Kidney capillary endothelial cell (primary cell): ENCODE measurements around the gene TTC24.

ENCODE experiments used
- DNase-seq: peaks from one replicate; pipeline ENCODE4 v3.0.0-alpha.2; 2018; ENCODE audit warnings: low spot score

Gene TTC24

DNA sequence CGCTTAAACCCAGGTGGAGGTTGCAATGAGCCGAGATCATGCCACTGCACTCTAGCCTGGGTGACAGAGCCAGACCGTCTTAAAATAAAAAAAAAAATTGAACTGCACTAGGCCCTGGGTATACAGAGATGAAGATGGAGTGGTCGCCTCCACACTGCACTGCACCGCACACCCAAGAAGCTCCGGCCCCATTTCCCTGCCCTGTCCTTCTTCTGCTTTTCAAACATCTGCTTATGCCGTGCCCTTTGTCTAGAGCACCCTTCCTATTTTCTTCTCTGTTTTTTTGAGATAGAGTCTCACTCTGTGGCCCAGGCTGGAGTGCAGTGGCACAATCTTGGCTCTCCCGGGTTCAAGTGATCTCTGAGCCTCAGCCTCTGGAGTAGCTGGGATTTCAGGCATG is 24.6 kb upstream of the TTC24 start:
- no peak for DNase-seq

GRCh38 chr1:156555715-156556114 is 23.8 kb upstream of the TTC24 start:
- DNase-seq = no peak

- no peak for DNase-seq
Observed at GRCh38 chr1:156556354-156556753, 23.2 kb upstream of the TTC24 start.

DNA sequence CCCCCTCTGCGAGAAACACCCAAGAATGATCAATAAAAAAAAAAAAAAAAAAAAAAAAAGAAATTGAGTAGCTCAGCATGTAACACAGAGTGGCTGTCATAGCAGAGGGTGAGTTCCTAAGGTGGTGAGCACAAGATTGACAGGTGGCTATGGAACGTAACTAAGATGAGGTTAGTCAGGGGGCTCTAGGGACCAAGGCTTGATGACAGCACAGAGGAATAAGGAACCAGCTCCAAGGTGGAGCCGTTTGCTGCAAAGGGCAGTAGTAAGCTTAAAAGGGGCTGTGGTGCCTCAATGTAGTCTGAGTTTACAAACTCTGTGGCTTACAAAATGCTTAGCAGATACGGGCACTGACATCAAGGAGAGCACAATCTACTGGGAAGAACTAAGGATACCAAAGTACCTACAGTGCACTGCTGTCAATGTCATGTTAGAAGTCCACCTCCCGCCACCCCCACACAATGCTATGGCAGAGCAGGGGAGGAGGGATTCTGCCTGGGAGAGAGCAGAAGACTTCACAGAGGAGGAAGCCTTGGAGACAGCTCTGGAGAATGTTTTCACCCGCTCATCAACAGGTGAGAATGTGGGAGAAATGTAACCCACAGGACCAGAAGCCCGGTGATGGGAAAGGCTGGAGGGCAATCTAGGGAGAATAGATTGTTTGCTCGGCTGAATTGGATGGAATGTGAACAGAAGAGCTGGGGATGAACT is 20.3 kb upstream of the TTC24 start:
- DNase-seq = no peak

DNA sequence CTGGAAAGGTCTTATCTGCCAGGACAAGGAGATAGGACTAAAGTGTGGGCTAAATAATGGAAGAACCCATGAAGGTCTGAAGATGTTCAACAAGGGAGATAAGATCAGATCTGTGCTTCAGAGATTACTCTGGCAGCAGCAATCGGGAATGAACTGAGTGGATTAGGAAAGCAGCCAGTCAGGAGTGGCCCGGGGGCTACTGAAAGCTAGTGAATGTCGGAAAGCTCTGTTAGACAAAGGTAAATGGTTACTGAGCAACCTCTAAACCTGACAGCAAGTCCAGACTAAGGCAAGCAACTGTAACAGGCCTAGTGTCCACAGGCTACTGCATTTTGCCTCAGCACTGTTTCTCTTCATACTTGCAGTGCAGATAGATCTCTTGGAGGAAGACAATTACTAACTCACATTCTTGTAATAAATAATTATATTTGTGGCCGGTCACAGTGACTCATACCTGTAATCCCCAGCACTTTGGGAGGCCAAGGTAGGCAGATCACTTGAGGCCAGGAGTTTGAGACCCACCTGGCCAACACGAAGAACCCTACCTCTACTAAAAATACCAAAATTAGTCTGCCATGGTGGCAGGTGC is 19.6 kb upstream of the TTC24 start:
- no peak for DNase-seq

DNA sequence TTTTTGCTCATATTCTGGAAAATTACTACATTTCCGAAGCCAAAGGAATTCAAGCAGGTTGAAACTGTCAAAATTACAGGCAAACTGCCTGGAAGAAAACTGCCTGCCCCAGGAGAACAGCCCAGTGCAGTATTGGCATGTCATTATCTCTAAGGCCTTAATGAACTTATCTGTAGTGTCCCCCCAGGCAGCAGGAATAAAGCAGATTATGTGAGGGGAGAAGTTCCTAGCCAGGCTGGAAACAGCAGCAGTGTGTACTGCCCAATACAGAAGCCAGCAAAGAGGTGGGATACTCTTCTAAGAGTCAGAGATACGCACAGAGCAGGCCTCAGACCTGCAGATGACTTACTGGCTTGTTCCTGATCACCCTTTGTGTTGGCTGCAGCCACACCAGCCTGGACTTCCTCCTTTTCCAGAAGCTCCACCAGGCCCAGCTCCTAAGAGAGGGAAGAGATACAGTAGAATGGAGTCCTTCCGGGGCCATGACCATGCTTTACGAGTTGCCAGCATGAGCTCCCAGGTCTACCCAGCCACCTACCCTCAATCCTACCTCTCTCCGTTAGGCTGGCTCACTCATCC is 18.8 kb upstream of the TTC24 start:
- no peak for DNase-seq

DNA sequence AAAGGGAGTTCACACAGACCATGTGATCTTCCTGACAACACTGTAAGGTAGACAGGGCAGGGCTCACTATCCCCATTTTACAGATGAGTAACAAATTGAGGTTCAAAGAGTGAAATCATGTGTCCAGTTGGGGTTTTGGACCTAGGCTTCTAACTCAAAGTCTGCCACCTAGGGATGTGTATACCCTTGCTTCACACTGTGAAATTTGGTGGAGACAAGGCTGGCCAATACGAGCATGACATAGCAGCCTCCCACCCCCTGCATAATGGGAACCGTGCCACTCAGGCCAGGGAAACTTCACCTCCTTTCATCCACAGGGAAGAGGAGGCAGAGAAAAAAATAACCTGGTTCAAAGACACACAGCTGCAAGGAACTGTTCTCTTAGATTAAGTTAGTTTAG is 14.0 kb upstream of the TTC24 start:
- no peak for DNase-seq

- DNase-seq = no peak
Observed at GRCh38 chr1:156566436-156566835, 13.1 kb upstream of the TTC24 start.

- DNase-seq = peak; percentile 36
Observed at GRCh38 chr1:156571261-156571852, 8.2 kb upstream of the TTC24 start.

- DNase-seq = peak; percentile 69
Observed at GRCh38 chr1:156571919-156572662, 7.4 kb upstream of the TTC24 start, which contains the start of gene IQGAP3. Gene IQGAP3 (minus strand): TSS chr1:156572565. CDS start chr1:156572529, 36 bp downstream.

DNA sequence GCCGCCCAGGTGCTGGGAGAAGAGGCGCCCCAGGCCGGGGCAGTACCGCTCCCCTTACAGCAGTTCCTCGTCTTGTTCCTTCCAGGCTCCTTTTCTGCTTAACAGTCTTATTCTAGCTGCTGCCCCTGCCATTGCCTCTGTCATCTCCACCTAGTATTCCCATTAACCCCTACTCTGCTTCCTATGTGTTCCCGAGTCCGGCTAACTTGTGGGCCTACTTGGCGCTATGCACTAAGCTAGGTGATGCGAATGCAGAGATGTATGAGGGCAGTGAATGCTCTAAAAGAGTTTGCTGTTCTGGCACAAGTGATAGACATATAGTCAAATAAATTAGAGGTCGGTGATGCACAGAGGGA is 6.9 kb upstream of the TTC24 start:
- no peak for DNase-seq

DNA sequence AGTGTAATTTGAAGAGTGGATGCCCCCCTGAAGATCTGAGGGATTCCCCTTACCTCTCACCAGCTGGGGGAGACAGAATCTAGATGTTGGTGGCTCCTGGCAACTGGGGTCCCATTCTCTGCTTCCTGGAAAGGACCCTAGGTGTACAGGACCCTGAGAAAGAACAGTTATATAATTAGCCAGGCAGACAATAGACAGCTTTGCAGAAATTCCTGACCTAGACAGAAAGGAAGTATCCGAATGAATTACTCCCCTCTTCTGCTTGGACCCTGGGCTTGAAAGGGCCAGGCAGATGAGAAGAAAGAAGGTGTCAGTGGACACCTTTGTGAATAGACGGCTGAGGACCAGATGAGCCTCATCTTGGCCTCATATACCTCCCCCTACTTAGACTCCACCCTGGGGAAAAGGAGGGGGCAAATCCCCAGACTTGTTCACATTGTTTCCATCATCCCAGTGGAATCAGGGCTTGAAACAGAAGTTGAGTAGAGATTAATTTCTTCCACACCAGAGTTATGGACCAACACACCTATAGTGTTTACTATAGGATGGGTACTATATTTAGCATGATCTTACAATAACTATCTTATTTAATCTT is 5.4 kb upstream of the TTC24 start:
- DNase-seq = no peak

DNA sequence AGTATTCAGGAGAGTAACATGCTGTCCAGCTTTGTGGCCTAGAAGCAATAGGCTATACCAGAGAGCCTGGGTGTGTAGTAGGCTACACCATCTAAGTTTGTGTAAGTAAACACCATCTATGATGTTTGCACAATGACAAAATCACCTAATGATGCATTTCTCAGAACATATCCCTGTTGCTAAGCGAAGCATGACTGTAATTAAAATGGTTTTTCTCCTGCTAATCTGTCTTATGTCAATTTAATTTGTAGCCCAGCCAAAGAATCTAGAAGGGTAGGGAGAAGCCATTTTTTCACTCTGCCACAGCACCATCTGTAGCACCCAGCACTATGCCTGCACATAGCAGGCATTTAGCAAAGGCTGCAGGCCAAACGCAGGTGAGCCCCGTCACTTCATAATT is 2.0 kb upstream of the TTC24 start:
- DNase-seq = no peak

DNA sequence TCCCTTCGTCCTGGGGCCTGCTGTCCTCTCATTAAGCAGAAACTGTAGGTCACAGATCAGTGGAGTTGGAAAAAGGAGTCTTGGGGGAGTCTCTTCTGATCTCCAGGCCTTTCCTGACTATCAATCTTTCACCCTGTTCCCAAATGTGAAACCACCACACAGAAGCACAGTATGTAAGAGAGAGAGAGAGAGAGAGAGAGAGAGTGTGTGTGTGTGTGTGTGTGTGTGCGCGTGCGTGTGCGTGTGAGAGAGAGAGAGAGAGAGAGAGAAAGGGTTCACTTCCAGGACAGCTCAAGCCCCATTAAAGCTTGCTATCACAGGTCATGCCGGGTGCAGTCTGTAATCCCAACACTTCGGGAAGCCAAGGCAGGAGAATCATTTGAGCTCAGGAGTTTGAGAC is 1.5 kb upstream of the TTC24 start:
- DNase-seq = no peak

- no peak for DNase-seq
Observed at GRCh38 chr1:156581661-156582387, 2.3 kb downstream of the TTC24 start.

- no peak for DNase-seq
Observed at GRCh38 chr1:156582388-156583017, 3.0 kb downstream of the TTC24 start.

DNA sequence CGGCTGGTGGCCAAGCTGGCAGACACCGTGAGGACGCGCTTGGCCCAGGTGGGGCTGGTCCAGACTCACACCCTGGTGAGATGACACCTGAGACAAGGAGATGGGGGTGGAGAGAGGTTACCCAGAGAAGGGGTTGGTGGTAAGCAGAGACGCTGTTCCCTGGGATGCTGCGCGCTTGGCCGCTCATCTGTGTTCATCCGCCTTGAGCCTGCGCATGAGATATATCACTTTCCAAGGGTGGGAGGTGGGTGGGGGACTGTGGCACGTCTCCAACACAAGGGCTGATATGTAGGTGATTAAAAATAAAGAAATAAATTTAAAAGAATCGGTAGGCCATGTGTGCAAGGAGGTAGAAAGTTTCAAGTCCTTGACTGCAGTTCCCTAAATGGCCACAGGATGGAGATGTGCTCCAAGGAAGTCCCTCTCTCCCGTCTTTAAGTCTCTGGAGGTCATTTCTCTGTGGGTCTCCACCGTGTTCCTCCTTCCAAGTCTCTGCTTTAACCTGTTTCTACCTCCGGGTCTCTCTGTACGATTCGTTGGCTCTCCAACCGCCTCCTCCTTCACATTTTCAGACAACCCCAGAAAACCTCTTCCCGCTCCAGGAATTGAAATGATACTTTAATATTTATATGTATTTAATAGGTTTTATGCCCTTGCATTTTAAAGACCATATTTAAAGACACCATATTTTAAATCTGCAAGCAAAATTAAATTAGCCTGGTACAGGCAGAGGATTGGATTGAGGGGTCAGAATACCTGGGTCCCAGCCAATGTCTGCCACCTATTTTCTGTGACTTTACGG is 4.5 kb downstream of the TTC24 start:
- DNase-seq = peak; percentile 71

DNA sequence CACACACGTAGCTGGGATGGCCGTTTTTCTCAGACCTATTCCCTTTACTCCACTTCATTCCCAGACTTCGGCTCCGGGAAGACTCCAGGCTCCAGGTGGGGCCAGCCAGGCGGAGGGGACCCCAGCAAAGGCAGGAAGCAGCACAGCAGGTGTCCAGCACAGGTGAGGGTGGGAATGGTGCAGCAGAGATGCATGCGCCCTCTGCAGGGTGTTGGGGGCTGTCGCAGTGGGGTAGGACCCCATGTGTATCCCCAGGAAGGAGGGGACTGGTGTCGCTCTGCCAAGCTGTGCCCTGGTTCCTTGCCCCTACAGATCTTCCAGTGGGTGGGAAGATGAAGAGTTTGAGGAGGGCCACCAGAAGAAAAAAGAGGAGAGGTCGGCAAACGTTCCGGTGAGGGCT is 5.3 kb downstream of the TTC24 start:
- no peak for DNase-seq

GRCh38 chr1:156586323-156586722 is 6.8 kb downstream of the TTC24 start:
- no peak for DNase-seq

DNA sequence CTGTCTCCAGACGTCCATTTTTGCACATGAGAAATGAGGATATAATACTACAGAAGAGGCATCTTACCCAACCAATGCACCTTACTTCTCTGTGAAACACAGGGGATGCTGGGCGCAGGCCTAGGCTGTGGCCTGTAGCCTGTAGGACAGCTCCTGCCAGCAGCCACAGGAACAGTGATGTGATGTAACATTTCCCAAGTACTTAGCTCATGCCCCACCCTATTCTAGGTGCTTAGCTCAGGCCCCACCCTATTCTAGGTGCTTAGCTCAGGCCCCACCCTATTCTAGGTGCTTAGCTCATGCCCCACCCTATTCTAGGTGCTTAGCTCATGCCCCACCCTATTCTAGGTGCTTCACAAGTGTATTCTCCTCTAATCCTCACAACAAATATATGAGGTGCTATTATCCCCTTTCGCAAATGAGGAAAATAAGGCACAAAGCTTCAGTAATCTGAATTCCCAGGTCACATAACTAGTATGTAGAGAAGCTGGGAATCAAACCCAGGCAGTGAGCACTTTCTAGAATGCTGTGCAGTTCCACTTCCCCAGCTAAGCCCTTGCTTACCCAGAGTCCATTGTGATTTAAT is 7.5 kb downstream of the TTC24 start:
- DNase-seq = no peak
